HEK293T (cell line): ENCODE data around the gene GTF2IRD1.

Experiments
- FOXM1 ChIP-seq: fragments of 450-650 bp; IDR thresholded peaks from 2 replicates; pipeline ENCODE4 v1.6.1; 2017; ENCODE audit warnings: mild to moderate bottlenecking, borderline replicate concordance
- SP1 ChIP-seq: fragments of 450-650 bp; IDR thresholded peaks from 2 replicates; pipeline ENCODE4 v1.6.1; 2017

DNA sequence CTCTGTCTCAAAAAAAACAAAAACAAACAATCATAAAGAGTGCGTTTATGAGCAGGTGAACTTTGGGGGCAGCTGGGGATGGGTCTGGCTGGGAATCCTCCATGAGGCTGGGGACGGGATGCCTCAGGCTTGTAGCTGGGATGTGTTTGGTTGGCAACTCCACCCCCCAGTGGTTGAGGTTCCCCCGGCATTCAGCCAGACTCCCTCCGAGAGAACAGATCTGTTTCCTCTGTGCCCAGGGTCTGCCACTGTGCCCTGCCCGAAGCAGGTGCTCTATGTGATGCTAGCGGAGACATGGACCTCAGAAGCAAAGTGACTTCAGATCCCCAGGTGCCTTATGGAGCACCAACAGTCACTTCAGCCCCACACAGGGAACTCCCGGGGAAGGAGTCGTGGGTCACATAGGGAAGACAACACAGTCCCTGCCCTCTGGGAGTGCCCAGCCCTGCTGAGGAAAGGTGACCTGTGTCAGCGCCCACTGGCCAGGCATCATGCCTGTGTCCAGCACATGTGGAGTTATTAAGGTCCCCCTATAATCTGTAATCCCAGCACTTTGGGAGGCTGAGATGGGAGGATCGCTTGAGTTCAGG lies 29.3 kb upstream of the GTF2IRD1 start:
- no peak for TF ChIP-seq FOXM1
- no peak for TF ChIP-seq SP1
